ENCODE results near the gene FYB1. TPM values are rescaled to one million over a fixed set of nuclear protein-coding genes. Genes with fewer than 3 reads are reported as not detected.

FYB1 gene
- total RNA-seq, 1 donor from 2014 or later, result 0.55 TPM

DNA sequence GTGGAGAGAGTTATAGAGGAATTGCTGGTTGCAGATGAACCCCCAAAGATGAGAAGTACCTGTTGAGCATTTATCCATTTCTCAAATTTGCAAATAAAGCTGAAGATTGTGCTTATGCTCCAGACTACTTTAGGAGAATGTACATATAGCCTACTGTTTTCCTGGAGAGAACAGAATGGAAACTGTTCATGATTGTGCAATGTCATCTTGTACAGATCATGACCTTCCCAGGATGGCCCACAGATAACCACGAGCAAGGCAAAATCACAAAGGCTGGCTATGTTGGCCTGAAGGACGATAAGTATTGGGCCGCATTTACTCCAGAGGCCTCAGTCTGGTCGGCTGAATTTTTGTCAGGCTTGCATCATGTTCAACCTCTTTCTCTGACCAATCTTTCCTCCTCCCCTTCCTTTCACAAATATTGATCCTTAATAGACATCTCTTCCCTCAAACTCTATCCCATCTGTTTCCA is 116.6 kb downstream of the FYB1 start:
- Mint-ChIP-seq H3K27ac (no peak overlapping the region), H3K4me3 (no peak overlapping the region), H3K36me3 (ENCODE audit: low read depth) (no peaks in the 10 kb centered on the region), H3K9me3 (no peaks in the 10 kb centered on the region), H3K4me1 (peaks cover 4% of the 10 kb centered on the region), H3K27me3 (no peaks in the 10 kb centered on the region)
- ChIA-PET CTCF (no interaction called here), POLR2A (no interaction called here)
- DNase-seq, result no peak
- intact Hi-C loops (cut with micrococcal nuclease), result no loop called here
- TF ChIP-seq CTCF (IDR thresholded peaks at IDR 0.05), result no peak
- no peak for ATAC-seq (ENCODE audit: low read depth)

- DNase-seq (no peak), ATAC-seq (ENCODE audit: low read depth) (no peak)
- no peaks in the 10 kb centered on the region for H3K4me1 Mint-ChIP-seq
- ChIA-PET POLR2A (no interaction called here), CTCF (interaction anchor here (0.7 kb wide), 1 partner anchor 103 kb away, joined by 3 read pairs; no protein-coding TSS in a partner anchor)
- H3K27ac Mint-ChIP-seq, result no peak overlapping the region
- no peak for TF ChIP-seq CTCF (IDR thresholded peaks at IDR 0.05)
- H3K36me3 Mint-ChIP-seq (ENCODE audit: low read depth), result no peaks in the 10 kb centered on the region
- no peaks in the 10 kb centered on the region for H3K27me3 Mint-ChIP-seq
- no peak overlapping the region for H3K4me3 Mint-ChIP-seq
- intact Hi-C loops (cut with micrococcal nuclease), result no loop called here
- H3K9me3 Mint-ChIP-seq, result no peaks in the 10 kb centered on the region
Measured at GRCh38 chr5:39100851-39101396, 118.4 kb downstream of the FYB1 start.

DNA sequence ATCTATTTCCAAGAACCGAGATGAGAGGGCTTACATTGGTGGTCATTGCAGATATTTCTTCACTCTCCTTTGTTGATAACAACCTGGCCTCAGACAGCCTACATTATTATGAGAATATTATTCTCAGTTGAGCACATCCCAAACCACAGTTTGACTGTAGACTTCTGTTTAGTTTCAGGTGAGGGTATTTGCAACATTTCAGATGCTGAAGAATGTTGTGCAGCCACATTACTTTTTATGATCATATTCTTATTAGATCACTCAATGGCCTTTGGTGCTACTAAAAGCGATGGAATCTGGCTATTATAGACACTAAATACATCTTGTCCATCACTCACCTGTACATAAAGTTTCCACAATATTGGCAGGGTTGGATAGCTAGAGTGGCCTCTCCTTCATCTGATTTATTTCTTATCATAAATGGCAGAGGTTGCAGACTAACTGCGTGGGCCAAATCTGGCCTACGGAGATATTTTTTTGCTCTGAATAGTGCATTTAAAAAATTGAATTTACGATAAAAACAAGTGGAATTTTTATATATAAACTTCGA is 119.0 kb downstream of the FYB1 start:
- H3K36me3 Mint-ChIP-seq (ENCODE audit: low read depth), result no peaks in the 10 kb centered on the region
- CTCF ChIA-PET, result interaction anchor here (0.7 kb wide), 1 partner anchor 102 kb away, joined by 3 read pairs; no protein-coding TSS in a partner anchor
- intact Hi-C loops (cut with micrococcal nuclease), result no loop called here

DNA sequence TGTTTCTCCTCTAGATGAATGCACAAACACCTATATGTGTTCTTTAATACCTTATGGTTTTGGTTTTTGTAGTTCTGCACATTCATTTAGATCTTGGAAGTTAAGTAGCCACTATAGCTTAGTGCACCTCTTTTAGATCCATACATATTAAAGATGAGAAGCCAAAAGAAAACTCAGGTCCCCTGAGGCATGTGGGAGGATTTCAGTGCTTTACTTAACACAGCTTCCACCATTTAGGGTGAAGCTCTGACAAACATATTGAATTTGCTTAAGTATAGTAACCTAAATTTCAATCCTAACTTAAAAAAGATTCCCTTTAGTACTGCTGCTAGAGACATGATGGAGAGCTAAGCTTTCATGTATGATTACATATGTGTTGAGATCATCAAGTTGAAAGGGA is 119.5 kb downstream of the FYB1 start:
- TF ChIP-seq CTCF (IDR thresholded peaks at IDR 0.05), result no peak
- Mint-ChIP-seq H3K4me3 (no peak overlapping the region), H3K36me3 (ENCODE audit: low read depth) (no peaks in the 10 kb centered on the region), H3K9me3 (no peaks in the 10 kb centered on the region), H3K27me3 (no peaks in the 10 kb centered on the region), H3K27ac (no peak overlapping the region), H3K4me1 (no peaks in the 10 kb centered on the region)
- intact Hi-C loops (cut with micrococcal nuclease), result no loop called here
- CTCF ChIA-PET, result no interaction called here
- DNase-seq, result no peak
- no peak for ATAC-seq (ENCODE audit: low read depth)
- POLR2A ChIA-PET, result no interaction called here

More for the DNA sequence above, 119.0 kb downstream of the FYB1 start:
- DNase-seq, result no peak
- POLR2A ChIA-PET, result no interaction called here
- Mint-ChIP-seq H3K4me1 (no peaks in the 10 kb centered on the region), H3K27me3 (no peaks in the 10 kb centered on the region), H3K4me3 (no peak overlapping the region), H3K27ac (no peak overlapping the region), H3K9me3 (no peaks in the 10 kb centered on the region)
- no peak for ATAC-seq (ENCODE audit: low read depth)
- TF ChIP-seq CTCF (IDR thresholded peaks at IDR 0.05), result no peak

DNA sequence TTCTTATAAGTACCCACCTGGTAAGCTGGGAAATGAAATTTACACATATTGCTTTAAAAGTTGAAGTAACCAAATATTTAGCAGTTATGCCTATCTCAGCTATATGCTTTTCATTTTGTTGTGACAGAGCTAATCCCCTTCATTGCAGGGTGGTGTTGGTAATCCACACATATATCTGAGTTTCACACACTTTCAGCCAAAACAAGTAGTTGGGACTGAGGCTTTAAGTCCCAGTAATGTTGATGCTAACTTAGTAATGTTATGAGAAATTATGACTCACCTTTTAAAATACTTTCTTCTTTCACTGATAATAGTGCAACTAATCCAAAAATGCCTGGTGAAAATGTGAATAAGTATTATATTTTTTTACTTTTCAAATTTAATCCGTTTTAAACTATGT is 126.0 kb downstream of the FYB1 start:
- DNase-seq (no peak), ATAC-seq (ENCODE audit: low read depth) (no peak)
- Mint-ChIP-seq H3K27ac (no peak overlapping the region), H3K4me3 (no peak overlapping the region), H3K9me3 (peaks cover 7% of the 10 kb centered on the region), H3K36me3 (ENCODE audit: low read depth) (no peaks in the 10 kb centered on the region), H3K27me3 (peaks cover 10% of the 10 kb centered on the region), H3K4me1 (no peaks in the 10 kb centered on the region)
- intact Hi-C loops (cut with micrococcal nuclease), result no loop called here
- TF ChIP-seq CTCF (IDR thresholded peaks at IDR 0.05), result no peak
- POLR2A ChIA-PET, result no interaction called here
- CTCF ChIA-PET, result no interaction called here
